LoVo (cell line): ENCODE data around the gene NRF1.
"Not testable (repeated sequence)": the region's sequence is repeated elsewhere in the genome, so short reads cannot be mapped to it uniquely, and the experiment has no call there.

Experiments used
- DNase-seq: peaks from one replicate; pipeline ENCODE4 v3.0.0-alpha.2; 2016; ENCODE audit warnings: low spot score

The NRF1 gene

DNA sequence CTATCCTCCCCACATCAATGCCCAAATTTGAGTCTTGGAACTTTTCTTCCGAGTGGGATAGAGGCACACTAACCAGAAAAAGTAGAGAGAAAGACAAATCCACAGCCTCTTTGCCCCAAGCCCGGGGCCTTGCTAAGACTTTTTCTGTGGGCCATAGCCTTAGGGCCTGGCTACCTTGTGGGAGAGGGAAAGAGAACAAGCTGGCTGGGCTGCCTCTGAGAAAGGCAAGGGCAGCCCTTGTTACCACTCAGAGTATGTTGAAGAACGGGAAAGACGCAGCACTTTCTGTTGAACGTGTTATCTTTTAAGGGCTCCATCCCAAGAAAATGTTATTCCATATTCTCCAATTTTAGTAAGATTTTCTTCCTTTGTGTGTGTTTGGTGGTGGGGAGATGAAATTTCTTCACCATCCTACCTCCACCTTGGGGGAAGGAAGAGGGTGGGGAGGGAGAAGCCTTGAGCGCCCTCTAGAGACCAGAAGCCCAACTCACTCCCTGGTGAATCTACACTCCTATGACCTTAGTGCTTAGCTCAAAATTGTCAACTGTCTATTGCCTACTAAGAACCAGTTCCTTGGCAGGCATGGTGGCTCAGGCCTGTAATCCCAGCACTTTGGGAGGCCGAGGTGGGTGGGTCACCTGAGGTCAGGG lies 3.9 kb upstream of the NRF1 start:
- peak; percentile 25 for DNase-seq

DNA sequence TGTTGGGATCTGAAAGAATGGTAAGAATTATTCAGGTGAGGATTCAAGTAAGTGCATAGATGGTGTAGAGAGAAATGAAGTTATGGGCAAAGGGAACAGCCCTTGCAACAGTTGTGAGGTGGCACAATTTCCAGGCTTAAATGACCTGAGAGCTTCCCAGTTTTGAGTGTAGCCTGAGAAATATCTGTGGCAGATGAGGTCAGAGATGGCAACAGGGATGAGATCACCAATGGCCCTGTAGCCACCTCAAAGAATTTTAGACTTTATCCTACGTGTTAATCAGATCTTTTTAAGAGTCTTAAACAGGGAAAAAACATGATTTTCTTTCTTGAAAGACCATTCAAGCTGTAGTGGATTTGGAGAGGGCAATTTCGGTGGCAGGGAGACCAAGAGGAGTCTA lies 1.9 kb upstream of the NRF1 start:
- DNase-seq: no peak

DNA sequence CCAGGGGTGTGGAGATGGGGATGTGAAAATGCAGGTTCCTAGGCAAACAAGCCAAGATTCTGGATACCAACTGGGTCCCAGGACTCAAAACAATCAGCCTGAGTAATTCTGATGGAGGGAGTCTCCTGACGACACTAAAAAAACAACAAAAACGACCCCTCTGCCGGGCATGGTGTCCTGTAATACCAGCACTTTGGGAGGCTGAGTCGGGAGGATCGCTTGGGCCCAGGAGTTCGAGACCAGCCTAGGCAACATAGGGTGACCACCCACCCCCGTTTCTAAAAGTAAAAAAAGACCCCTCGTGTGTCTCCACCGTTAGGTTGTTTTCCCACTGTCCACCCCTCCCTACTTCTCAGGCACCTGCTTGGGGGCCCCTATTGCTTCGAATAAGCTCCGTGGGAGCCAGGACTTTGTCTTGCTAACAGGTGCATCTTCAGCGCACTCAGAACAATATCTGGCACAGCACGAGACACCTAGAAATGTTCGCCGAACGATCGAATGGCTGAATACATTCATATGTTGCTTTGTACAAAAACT lies 743 bp upstream of the NRF1 start:
- no peak for DNase-seq

DNA sequence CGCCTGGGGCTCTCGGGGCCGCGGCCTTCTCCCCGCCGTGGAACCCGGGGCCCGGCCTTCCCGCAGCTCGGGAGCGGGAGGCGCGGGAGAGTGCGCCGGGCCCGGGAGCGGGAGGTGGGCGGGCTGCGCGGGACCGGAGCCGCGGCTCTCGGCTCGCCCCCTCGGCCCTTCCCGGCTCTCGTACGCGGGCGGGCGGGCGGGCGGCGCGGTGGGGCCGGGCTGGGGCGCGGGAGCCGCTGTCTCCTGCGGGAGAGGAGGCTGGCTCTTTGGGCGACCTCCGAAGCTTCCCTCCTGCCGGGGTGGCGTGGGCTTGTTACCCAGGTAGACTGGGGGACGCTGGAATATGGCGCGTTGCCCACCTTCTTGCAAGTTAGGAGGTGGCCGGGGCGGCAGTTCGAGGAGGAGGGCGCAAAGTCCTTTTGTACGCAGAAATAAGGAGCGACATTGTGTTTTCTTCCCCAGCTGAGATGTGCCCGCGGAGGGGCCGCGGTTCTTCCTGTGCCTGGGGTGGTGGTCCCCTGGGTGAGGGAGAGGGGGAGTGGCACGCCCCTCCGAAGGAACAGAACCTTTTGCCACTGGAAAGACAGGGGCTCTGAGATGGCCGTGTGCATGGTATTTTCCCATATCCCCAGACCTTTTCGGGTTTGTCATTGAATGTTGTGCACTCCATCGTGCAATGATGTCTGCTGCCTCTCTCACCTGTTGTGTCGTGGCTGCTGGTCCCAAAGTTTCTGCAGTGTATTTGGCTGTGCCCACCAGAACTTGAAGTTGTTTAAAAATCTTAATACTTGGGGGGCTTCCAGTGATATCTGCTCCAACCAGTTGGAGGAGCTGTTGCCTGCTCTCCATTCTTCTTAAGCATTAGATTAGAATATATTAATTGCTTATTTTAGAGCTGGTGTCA lies 844 bp downstream of the NRF1 start:
- DNase-seq: peak; percentile 22

DNA sequence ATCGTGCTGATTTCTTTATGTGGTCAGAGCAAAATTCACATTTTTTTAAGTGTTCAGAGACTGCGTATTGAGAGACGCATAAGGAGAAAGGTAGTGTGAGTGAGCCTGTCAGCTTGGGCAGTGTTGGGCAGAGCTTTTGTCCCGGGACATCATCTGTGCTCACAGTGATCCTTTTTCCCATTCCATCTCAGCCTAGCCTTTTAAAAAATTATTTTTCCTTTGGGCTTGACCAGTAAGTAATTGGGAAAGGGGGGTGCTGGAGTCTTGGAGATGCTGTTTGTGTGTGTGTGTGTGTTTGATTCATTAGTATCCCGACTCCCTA lies 1.5 kb downstream of the NRF1 start:
- no peak for DNase-seq

DNA sequence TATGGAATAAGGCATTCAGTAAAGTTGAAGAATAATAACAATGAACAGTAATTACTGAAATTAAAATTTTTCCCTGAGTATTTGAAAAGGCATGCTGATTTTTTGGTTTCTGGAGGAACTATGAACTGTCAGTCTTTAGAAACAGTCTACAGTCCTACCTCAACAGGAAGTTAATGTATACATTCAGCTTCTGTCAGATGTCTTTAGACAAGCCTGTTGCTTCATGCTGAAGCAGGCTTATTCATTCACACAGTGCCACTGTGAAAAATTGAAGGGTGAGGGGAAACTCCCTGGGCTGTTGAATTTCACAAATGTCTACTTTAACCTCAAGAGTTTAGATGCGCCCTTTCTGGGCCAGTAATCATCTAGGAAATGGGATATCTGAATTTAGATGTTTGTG lies 3.5 kb downstream of the NRF1 start:
- no peak for DNase-seq

DNA sequence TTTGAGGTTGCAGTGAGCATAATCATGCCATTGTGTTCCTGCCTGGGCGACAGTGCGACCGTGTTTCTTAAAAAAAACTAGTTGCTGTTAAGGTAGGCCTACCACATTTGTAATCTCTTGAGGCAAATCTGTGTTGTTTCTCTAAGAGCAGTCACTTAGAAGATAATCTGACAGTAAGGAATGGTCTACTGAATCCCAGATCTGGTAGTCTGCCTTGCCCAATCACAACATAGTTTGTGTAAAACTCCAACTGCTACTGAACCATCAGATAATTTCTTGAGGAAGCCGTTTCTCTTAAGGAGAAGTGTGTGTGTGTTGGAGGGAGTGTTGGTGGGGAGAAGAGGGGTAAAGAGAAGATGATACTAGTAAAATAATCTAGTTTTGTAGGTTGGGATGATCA lies 5.0 kb downstream of the NRF1 start:
- no peak for DNase-seq

DNA sequence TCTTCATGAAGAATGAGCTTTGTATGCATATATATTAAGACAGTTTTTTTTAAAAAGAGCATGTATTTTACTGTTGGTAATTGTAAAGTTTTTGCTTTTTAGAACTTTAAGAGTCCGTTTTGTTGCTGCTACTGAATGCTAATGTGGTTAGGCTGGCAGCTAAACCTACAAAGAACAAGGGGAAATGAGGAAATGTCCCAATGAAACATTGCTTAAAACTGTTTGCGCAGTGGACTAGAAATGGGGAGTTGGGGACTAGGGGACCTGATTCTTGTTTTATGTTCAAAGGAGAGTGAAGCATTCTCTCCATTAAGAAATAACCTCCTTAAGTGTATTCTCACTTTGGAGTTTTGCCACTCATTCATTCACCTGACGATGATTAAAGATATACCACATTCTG lies 5.7 kb downstream of the NRF1 start:
- no peak for DNase-seq

DNA sequence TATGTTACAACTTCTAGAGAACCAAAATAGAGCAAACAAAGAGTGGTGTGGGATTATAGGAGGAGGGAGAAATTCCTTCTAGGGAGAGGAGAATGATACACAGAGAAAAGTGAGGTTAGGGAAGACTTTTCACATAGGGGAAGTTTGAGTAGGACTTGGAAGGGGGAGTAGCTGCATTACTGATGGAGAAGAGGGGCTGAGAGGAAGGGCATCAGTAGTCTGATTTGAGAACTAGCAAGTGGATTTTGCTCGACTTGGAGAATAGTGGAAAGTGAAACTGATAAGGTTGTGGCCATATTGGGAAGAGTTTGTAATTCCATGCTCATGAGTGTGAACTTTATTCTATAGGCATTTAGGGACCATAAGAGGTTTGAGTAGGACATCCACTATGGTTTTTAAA lies 6.1 kb downstream of the NRF1 start:
- no peak for DNase-seq

DNA sequence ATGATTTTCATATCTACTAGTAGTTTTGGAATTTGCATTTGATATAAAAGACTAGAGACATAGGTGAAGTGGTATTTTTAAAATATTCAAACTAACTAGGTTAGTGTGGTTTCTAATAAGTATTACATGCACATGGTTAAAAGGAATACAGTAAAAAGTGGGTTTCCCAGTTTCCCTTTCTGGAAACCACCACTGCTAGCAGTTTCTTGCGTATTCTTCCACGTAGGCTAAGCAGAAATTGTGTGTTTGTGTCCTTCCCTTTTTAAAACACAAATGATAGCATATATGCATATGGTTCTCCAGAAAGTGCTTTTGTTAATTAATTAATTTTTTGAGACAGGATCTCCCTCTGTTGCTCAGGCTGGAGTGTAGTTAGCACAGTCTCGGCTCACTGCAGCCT lies 15.4 kb downstream of the NRF1 start:
- DNase-seq: no peak

DNA sequence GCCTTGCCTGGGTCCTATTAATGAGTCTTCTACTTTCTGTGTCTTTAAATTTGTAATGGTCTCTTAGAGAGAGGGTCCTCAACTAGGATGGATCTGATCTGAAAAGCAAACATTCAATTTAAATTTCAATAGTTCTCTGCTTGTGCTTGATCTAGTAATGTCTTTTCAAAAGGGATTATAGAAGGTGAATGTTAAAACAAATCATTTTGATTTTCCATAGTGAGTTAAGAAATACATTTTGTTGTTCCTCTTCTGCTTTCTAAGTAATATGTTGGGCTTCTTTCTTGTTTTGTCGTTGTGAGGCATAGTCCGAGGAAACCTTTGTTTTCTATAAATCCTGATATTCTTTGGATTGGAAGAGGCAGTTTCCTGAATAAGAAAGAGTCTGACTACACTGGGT lies 18.8 kb downstream of the NRF1 start:
- no peak for DNase-seq

DNA sequence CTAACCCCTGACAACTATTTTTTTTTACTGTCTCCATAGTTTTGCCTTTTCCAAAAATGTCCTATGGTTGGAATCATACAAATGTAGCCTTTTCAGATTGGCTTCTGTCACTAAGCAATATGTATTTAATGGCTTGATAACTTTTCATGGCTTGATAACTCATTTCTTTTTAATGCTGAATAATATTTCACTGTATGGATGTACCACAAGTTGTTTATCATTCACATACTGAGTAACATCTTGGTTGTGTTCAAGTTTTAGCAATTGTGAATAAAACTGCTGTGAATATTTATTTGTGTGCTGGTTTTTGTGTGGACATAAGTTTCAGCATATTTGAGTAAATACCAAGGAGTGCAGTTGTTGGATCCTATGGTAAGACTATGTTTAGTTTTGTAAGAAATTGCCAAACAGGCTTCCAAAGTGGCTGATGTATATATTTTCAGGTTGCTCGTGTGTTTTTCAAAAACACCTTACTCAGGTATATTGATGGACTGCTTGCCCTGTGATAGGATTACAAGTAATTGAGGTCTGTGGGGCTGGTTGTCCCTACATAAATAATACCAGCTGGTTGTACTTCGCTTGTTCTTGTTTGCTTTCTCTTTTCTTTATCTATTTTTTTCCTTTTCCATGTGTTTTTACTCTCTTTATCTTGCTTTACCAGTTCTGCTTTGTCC lies 23.0 kb downstream of the NRF1 start:
- DNase-seq: no peak

DNA sequence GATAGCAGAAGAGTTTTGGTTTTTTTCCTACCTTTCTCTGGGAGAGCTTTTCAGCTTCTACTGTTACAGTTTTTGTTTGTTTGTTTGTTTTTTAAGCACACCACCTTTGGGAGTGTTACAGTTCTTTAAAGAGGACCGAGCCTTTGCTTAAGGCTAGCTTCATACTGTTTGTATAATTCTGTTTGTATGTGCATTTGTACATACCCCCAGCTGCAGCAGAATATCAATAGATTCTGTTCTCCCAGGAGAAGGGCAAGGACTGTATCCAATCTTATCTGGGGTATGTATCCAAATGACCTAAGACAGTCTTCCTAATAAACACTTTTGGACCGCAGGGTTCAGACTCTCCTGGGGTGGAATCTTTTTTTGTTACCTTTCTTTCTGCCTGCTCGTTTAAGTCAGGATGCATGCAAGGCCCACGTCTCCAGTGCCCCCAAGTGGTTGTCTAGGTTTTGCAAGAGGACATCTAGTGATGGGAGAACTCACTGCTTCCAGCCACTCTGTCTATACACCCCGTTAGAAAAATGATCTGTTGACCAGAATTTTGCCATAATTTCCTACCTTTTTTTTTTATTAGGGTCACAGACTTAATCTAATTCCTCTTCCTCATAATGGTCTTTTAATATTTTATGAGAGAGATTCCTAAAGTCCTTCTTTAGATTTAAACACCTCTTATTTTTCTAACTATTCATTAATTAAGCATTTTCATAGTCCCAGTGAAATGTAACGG lies 23.9 kb downstream of the NRF1 start:
- DNase-seq: peak; percentile 71

DNA sequence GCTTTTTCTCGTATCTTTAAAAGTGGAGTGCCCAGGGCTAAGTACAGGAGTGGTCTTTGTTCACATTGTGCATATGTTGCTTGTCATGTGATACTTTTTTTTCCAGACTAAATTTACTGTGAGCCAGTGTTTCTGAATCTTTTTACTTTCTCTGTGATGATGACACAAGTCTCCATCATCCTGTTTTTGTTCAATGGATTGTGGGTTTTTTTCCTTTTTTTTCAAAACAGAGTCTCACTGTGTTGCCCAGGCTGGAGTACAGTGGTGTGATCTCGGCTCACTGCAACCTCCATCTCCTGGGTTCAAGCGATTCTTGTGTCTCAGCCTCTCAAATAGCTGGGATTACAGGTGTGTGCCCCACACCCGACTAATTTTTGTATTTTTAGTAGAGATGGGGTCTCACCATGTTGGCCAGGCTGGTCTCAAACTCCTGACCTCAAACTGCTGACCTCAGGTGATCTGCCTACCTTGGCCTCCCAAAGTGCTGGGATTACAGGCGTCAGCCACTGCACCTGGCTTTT lies 24.6 kb downstream of the NRF1 start:
- not testable (repeated sequence) for DNase-seq

DNA sequence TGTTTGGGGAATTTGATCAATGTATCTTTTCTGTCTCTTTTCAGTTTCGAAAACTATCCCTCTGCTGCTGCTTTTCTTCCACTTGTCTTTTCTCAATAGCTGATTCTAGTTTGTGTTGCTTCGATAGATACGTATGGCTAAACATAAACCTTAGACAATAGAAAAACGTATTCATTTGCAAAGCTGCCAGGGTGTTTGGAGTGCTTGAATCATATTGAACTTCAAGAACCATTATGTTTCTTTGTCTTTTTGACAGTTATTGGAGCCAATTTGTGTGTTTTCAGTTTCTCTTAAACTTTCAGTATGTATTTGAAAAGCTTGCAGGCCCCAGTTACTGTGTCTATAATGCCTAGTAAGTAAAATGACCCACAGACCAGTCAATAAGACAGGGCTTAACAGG lies 25.1 kb downstream of the NRF1 start:
- DNase-seq: no peak

DNA sequence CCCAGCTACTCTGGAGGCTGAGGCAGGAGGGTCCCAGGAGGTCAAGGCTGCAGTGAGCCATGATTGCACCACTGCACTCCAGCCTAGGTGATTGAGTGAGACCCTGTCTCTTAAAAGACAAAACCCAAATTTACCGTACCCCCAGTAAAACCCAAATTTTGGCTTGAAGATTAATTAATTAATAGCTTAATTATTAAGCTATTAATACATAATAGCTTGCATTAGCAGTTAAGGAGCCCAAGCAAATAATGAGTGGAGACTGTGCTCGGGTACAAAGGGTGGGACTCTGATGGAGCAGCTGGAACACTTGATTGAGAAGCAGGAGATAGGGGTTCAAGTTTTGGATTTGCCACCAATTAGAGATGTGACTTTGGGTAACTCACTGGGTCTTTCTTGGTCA lies 28.9 kb downstream of the NRF1 start:
- no peak for DNase-seq

DNA sequence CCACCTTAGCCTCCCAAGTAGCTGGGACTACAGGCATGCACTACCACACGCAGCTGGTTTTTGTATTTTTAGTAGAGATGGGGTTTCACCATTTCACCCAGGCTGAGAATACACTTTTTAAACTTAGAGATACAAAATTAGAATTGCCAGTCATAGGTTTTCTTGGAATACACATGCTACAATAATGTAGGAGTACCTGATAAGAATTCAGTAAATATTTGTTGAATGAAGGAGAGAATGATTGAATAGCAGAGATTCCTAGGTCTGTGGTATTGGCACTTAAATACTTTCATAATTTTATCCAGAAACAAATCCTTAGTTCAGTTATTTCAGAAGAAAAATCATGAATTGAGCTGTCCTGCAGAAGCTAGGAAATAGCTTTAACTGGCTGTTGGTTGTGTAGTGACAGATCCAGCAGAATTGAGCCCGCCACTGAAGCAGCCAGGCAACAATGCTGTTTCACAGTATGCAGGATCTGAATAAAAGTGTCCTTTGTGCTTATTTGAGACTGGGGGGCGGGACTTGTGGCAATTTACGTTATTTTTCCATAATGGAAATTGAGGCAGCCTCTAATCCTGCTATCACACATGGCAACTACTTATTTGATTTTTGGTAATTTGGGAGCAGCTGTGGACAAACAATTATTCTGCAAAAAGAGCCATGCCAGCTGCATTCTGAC lies 31.5 kb downstream of the NRF1 start:
- DNase-seq: no peak

DNA sequence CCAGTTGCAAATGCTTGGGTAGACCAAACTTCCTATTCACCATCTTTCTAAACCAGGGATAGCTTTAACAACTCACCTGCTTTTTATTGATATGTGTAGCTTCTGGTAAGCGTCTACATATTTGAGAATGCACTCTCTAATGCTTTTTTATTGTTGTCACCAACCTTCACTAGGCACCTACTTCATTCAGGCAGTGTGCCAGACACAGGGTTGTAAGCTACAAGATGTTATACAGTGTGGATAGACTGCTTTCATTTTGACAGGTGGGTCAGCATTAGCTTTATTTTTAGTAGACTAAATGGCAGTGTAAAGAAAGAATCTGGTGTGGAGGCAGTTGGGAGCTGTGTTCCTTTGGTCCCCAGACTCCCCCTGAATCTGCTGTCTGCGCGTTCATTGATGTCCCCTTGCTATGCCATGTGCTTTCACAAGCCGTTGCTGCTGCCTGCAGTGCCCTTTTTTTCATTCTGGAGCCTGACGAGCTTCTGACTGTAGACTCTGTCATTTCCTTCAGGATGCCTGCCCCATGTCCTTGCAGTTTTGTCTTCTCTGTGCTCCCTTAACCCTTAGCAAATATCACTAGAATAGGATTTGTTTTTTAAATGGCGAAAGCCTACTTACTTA lies 32.1 kb downstream of the NRF1 start:
- no peak for DNase-seq

DNA sequence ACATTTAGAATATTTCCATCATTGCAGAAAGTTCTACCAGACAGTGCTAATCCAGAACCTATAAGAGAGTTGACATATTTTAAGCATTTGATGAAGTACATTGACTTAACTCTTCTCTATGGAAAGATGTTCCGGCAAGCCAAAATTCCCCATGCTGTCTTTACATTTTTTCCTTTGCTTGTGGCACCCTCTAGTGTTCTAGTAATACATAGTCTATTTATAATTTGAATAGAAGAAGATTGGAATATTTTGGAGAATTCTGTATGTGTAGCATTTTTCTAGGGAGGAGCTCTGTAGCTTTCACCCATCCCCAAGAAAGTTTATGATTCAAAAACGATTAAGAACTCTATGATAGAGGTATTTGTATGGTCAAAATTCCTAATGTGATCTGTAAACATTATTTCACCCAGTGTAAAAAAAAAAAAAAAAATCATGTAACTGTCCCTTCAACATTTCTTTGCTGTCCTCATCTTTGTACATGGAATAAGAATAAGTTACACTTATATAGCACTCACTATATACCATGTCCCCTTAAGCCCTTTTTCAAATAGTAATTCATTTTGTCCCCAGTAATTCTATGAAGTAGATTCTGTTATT lies 33.2 kb downstream of the NRF1 start:
- DNase-seq: peak; percentile 66

DNA sequence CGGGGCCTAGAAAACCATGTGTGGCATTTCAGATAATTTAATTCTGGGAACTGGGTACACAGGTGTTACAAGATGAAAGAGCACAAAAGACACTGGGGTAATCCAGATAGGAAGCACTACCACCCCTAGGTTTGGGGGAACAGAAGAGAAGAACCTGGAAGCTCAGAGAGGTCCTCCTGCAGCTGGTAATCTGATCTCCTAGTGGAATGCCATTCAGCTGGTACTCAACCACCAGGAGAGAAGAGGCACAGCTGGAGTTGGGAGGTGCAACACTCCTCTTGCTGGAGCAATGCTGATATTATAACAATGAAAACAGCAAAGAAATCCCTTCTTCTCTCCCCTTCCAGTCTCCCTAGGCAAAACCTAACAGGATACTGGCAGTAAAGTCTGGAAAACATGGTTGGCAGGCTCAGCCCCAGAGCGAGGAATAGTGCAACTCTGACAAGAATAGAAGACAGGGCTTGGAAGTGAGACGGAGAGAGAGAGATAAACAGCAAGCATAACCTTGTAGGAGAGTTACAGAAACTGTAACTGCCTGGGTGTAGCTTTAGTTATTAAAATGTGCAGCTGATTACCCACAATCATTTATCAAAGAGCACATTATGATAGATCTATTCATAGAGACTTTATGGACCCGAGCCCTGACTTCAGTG lies 35.0 kb downstream of the NRF1 start:
- no peak for DNase-seq
